Fibroblast of lung (primary cell): ENCODE measurements around the gene CSAG2. TPM values are rescaled to one million over a fixed set of nuclear protein-coding genes. Genes with fewer than 3 reads are reported as not detected.
"Not testable (repeated sequence)": the region's sequence is repeated elsewhere in the genome, so short reads cannot be mapped to it uniquely, and the experiment has no call there.

Experiments used
- DNase-seq, 2 donors: peaks; one replicate each; pipeline versions ENCODE4 v3.0.0 to v3.0.0-alpha.2; 2010; ENCODE audit warnings: low read depth in 2 of 2
- H2AFZ ChIP-seq: 2 replicates; pipeline ENCODE4 v1.5.1; 2012; ENCODE audit warnings: low read length, control low read depth, inconsistent platforms
- H3K27ac ChIP-seq: 2 replicates; pipeline ENCODE4 v1.5.1; 2011; ENCODE audit warnings: low read length, control low read depth; ENCODE audit not compliant: insufficient read depth
- H3K27me3 ChIP-seq: 2 replicates; pipeline ENCODE4 v1.5.1; 2011; ENCODE audit warnings: mild to moderate bottlenecking, low read length; ENCODE audit not compliant: control insufficient read depth, insufficient read depth
- H3K36me3 ChIP-seq: 2 replicates; pipeline ENCODE4 v1.5.1; 2011; ENCODE audit warnings: low read length; ENCODE audit not compliant: control insufficient read depth, insufficient read depth
- H3K4me1 ChIP-seq: 2 replicates; pipeline ENCODE4 v1.5.1; 2011; ENCODE audit warnings: low read length; ENCODE audit not compliant: control insufficient read depth, insufficient read depth; ENCODE audit errors: extremely low read depth
- H3K4me2 ChIP-seq: 2 replicates; pipeline ENCODE4 v1.5.1; 2011; ENCODE audit warnings: low read length, control low read depth; ENCODE audit not compliant: insufficient read depth; ENCODE audit errors: extremely low read depth
- H3K4me3 ChIP-seq, 4 experiments: fragments of 200-600 bp in 1 of 4; sonication (generic) in 1 of 4; replicated peaks in 1 of 4; 2 replicates each; pipeline ENCODE4 v1.5.1; 2011 to 2016; ENCODE audit warnings: low read length in 4 of 4, low read depth in 3 of 4, mild to moderate bottlenecking in 3 of 4, control low read depth in 2 of 4, inconsistent platforms in 1 of 4, mixed read lengths in 1 of 4; ENCODE audit not compliant: insufficient read depth in 1 of 4; ENCODE audit errors: control extremely low read depth in 1 of 4
- H3K79me2 ChIP-seq: 2 replicates; pipeline ENCODE4 v1.5.1; 2012; ENCODE audit warnings: mild to moderate bottlenecking, low read length, inconsistent platforms; ENCODE audit not compliant: control insufficient read depth, insufficient read depth
- H3K9ac ChIP-seq: 2 replicates; pipeline ENCODE4 v1.5.1; 2011; ENCODE audit warnings: mild to moderate bottlenecking, low read length, control low read depth; ENCODE audit not compliant: insufficient read depth
- H3K9me3 ChIP-seq: 2 replicates; pipeline ENCODE4 v1.5.1; 2012; ENCODE audit warnings: low read depth, low read length; ENCODE audit not compliant: control insufficient read depth, insufficient read depth
- H4K20me1 ChIP-seq: 2 replicates; pipeline ENCODE4 v1.5.1; 2011; ENCODE audit warnings: low read length; ENCODE audit not compliant: control insufficient read depth, insufficient read depth; ENCODE audit errors: extremely low read depth
- CTCF ChIP-seq, 2 donors: IDR thresholded peaks in 1 of 2; conservative IDR thresholded peaks in 1 of 2; 1 replicate in 1 of 2; 2 replicates in 1 of 2; pipeline ENCODE4 v1.5.1; 2011 to 2012; ENCODE audit warnings: low read length in 2 of 2, control low read depth in 1 of 2, inconsistent platforms in 1 of 2, low read depth in 1 of 2, mild to moderate bottlenecking in 1 of 2
- EZH2 ChIP-seq: IDR thresholded peaks from 2 replicates; pipeline ENCODE4 v1.5.1; 2012; ENCODE audit warnings: low read length, control low read depth, mild to moderate bottlenecking; ENCODE audit errors: missing control alignments
- polyA plus RNA-seq, 2 donors: library from polyadenylated mRNA; depleted of rRNA in 1 of 2; stranded (reverse) in 1 of 2; unstranded in 1 of 2; fragments of >200 nt; gene quantifications; 2 replicates each; pipeline ENCODE4 v1.2.1, GENCODE V29; 2011 to 2012; ENCODE audit warnings: missing spikeins in 1 of 2
- total RNA-seq: library from RNA; depleted of rRNA; stranded (reverse); fragments of >200 nt; gene quantifications from 2 replicates; pipeline ENCODE4 v1.2.1, GENCODE V29; 2014

The CSAG2 gene
- total and polyA plus RNA-seq, 2 donors (not counting 1 experiment from before 2014, with no cell fraction given), result not detected

GRCh38 chrX:152735860-152736511, 26.9 kb upstream of the CSAG2 start:
- Histone ChIP-seq H3K36me3 (no peaks in the 10 kb centered on the region), H3K4me3 (no peak overlapping the region), H3K27me3 (no peaks in the 10 kb centered on the region), H3K27ac (no peak overlapping the region), H4K20me1 (no peaks in the 10 kb centered on the region), H2AFZ (no peak overlapping the region), H3K9me3 (no peaks in the 10 kb centered on the region), H3K9ac (no peak overlapping the region), H3K79me2 (no peaks in the 10 kb centered on the region), H3K4me2 (no peak overlapping the region), H3K4me1 (no peaks in the 10 kb centered on the region)
- no peak for DNase-seq
- TF ChIP-seq EZH2, result no peak

- no peak overlapping the region for H3K4me2 ChIP-seq
- H4K20me1 ChIP-seq, result no peaks in the 10 kb centered on the region
- no peaks in the 10 kb centered on the region for H3K4me1 ChIP-seq
- H3K36me3 ChIP-seq, result no peaks in the 10 kb centered on the region
- TF ChIP-seq CTCF (conservative IDR thresholded peaks at IDR 0.05 in 1 of 2, IDR thresholded peaks at IDR 0.05 in 1 of 2; ENCODE audit: low read depth in 1 of 2, low read length in 2 of 2), result no peak
- TF ChIP-seq EZH2, result no peak
- no peaks in the 10 kb centered on the region for H3K79me2 ChIP-seq
- no peak overlapping the region for H3K9ac ChIP-seq
- no peaks in the 10 kb centered on the region for H3K9me3 ChIP-seq
- H3K4me3 ChIP-seq, result no peak overlapping the region
- H2AFZ ChIP-seq, result no peak overlapping the region
- no peak overlapping the region for H3K27ac ChIP-seq
- DNase-seq, result no peak
- H3K27me3 ChIP-seq, result no peaks in the 10 kb centered on the region
These were observed 26.0 kb upstream of the CSAG2 start for GRCh38 chrX:152735101-152735500.

- H3K27me3 ChIP-seq, H3K9ac ChIP-seq, H3K4me3 ChIP-seq, DNase-seq, H2AFZ ChIP-seq, H3K4me2 ChIP-seq, H3K79me2 ChIP-seq, H3K4me1 ChIP-seq, H3K27ac ChIP-seq, H4K20me1 ChIP-seq, H3K36me3 ChIP-seq, H3K9me3 ChIP-seq: not testable (repeated sequence)
These were observed 25.2 kb upstream of the CSAG2 start for GRCh38 chrX:152734143-152734858.
